ENCODE results near the gene FTO.
"Not testable (repeated sequence)": the region's sequence is repeated elsewhere in the genome, so short reads cannot be mapped to it uniquely, and the experiment has no call there.

Gene FTO

GRCh38 chr16:53865494-53865863 lies 161.5 kb downstream of the FTO start:
- no peak for DNase-seq (ENCODE audit: low spot score)

GRCh38 chr16:53866520-53866919 lies 162.6 kb downstream of the FTO start:
- DNase-seq (ENCODE audit: low spot score) = no peak

GRCh38 chr16:53870831-53871230 lies 166.9 kb downstream of the FTO start:
- DNase-seq (ENCODE audit: low spot score) = no peak

- DNase-seq (ENCODE audit: low spot score) = peak; percentile 24
Measured at GRCh38 chr16:53872248-53873221, 168.6 kb downstream of the FTO start.

GRCh38 chr16:53876811-53877210 lies 172.9 kb downstream of the FTO start:
- no peak for DNase-seq (ENCODE audit: low spot score)

- no peak for DNase-seq (ENCODE audit: low spot score)
Measured at GRCh38 chr16:53878216-53878615, 174.3 kb downstream of the FTO start.

- DNase-seq (ENCODE audit: low spot score) = peak; percentile 8
Measured at GRCh38 chr16:53881371-53881770, 177.4 kb downstream of the FTO start.

GRCh38 chr16:53882310-53882709 lies 178.4 kb downstream of the FTO start:
- DNase-seq (ENCODE audit: low spot score) = no peak

GRCh38 chr16:53884748-53885147 lies 180.8 kb downstream of the FTO start:
- DNase-seq (ENCODE audit: low spot score) = no peak

- no peak for DNase-seq (ENCODE audit: low spot score)
Measured at GRCh38 chr16:53886482-53887378, 182.8 kb downstream of the FTO start.

- no peak for DNase-seq (ENCODE audit: low spot score)
Measured at GRCh38 chr16:53888222-53888621, 184.3 kb downstream of the FTO start.

GRCh38 chr16:53890877-53891276 lies 186.9 kb downstream of the FTO start:
- DNase-seq (ENCODE audit: low spot score) = not testable (repeated sequence)

GRCh38 chr16:53891409-53892139 lies 187.6 kb downstream of the FTO start:
- no peak for DNase-seq (ENCODE audit: low spot score)

- peak; percentile 46 for DNase-seq (ENCODE audit: low spot score)
Measured at GRCh38 chr16:53892155-53892554, 188.2 kb downstream of the FTO start.

GRCh38 chr16:53893731-53894435 lies 189.9 kb downstream of the FTO start:
- DNase-seq (ENCODE audit: low spot score) = peak; percentile 50

GRCh38 chr16:53894686-53895085 lies 190.7 kb downstream of the FTO start:
- no peak for DNase-seq (ENCODE audit: low spot score)

- no peak for DNase-seq (ENCODE audit: low spot score)
Measured at GRCh38 chr16:53895433-53895832, 191.5 kb downstream of the FTO start.

- DNase-seq (ENCODE audit: low spot score) = no peak
Measured at GRCh38 chr16:53895851-53896250, 191.9 kb downstream of the FTO start.

- no peak for DNase-seq (ENCODE audit: low spot score)
Measured at GRCh38 chr16:53896722-53897121, 192.8 kb downstream of the FTO start.

GRCh38 chr16:53898993-53899392 lies 195.0 kb downstream of the FTO start:
- DNase-seq (ENCODE audit: low spot score) = no peak

- no peak for DNase-seq (ENCODE audit: low spot score)
Measured at GRCh38 chr16:53899431-53899830, 195.5 kb downstream of the FTO start.
